Activated effector memory CD4-positive, alpha-beta T cell treated with Interleukin-2 at 50 U/mL for 16 hours (primary cell): ENCODE results near the gene TOM1.

Source experiments
- DNase-seq: peaks from one replicate; pipeline ENCODE4 v3.0.0-alpha.2; 2020

TOM1 gene

DNA sequence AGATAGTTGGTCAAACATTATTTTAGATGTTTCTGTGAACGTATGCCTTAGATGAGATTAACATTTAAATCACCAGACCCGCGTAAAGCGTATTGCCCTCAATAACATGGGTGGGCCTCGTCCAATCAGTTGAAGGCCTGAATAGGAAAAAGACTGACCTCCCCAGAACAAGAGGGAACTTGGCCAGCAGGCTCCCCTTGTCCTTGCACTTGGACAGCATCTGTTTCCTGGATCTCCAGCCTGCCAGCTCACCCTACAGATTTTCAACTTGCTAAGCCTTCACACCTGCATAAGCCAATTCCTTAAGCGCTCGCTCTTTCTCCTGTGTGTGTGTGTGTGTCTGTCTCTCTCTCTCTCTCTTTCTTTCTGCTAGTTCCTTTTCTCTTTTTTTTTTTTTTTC, 8.2 kb downstream of the TOM1 start:
- DNase-seq, result no peak

- DNase-seq, result no peak
These were observed 8.9 kb downstream of the TOM1 start for GRCh38 chr22:35308480-35309021.

DNA sequence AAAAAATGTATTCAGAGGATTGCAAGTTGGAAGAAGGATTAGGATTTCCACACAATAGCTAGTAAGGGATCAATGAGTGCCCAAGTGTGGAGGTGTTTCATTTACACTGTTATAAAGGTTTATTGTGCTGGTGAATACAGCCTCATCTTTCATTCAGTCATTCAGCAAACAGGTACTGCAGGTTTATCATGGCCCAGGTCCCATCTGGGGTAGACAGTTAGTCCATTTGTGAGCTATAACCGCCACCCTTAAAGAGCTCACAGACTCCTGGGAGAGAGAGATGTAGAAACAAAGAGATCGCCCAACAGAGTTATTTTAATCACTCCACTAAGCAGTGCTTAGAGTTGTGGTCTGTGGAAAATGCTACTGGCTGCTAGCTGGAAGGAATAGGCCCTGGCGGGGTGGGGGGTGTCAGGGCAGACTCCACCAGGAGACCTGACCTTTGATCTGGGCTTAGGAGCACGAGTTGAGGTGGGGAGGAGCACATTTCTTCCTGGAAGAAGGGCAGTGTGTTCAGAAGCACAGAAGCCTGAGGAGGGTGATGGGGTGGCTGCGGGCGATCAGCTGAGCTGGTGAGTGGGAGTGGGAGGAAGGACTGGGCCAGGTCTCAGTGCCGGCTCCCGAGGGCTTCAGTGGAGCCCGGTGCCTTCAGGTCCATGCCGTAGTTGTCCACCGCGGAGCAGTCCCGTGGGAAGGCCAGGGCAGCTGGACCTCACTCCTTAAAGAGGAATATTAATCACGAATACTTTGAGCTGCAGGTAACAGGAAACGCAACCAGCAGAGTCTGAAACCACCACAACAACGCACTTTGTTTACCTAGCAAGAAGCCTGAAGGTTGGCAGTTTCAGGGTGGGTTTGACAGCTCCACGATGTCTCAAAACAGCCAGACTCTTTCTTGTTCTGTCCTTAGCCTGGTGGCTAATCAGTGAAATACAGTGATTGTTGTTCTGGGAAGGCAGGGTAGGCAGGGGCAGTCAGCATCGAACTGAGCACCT, 11.2 kb downstream of the TOM1 start:
- no peak for DNase-seq

DNA sequence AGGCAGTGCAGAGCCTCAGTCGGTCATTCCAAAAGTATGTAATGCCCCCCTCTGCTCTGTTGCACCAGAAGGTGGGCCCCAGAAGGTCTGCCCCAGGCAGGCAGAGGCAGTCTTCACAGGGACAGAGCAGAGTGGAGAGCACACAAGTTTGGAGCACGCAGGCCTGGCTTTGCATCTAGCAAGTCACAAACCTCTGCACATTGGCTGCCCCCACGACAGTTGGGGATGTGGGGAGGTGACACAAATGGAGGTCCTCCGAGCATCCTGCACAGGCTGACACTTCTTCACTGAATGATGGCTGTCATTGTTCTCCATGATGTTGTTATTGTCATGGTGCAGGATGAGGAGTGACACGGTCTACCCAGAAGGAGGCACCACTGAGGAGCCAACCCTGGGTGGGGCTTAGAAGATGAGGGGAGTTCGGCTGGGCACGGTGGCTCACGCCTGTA, 11.9 kb downstream of the TOM1 start:
- DNase-seq, result no peak

GRCh38 chr22:35312198-35313059, 12.7 kb downstream of the TOM1 start:
- DNase-seq, result no peak

DNA sequence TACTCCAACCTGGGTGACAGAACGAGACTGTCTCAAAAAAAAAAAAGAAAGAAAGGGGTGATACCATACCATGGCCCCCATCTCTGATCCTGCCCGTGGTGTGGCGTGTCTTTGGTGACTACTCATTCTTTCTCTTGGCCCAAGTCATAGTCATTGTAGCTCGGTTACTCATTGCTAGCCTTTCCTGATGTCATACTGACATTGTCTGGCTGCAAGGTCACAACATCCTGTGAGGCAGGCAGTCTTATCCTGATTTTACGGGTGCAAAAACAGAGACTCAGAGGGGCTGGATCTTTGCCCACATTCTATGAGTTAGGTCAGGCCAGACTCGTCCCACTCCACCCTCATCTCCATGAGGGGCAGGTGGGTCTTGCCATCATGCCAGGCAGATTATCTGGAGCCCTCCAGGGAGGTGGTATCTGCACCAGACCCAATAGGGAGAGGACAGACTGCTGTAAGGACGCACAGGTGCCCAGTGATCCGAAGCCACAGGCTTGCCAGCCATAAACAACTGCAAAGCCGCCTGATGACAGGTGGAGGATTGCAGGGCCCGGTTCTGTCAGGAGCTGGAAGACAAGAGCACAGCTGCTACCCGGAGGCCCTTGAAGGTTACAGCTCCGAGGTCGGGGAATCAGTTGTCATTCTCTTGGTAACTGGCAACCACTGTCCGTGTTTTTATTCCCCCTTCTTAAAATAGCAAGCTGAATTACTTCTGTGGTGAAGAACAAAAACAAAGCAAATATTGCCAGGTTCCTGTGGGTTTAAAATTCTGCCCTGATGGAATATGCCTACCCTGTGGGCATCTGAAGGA, 13.8 kb downstream of the TOM1 start:
- no peak for DNase-seq

DNA sequence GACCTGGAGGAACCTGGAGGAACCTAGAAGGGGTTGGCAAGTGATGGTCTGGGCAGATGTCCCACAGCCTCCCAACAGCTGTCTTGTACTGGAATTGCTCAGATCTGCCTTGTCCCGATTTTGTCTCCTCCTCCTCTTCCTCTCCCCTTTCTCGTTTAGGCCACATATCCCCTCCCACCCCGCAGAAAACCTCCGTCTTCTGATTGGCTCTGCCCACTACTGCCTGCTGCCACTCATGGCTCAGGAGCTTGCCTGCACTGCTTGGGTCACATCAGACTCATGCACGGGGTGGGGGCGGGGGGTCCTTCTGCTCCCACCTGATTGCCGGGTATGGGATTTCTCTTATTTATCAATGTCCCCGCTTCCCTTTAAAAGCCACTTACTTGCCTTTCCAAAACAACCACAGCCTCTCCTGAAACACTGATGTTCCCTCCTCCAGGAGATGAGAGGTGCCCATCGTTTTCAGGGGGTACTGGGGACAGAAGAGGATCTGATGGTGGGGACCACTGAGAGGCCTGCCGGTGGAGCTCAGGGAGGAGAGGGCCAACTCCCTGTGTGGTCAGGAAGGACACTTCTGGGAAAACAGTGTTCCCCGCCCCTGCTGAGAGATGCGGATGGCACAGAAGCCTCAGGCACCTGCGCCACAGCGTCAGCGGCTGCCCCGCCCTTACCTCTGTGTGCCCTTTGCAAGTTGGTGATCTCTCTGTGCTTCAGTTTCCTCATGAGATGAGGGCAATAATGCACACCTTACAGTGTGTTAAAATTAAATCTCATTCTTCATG, 14.7 kb downstream of the TOM1 start:
- DNase-seq, result no peak

DNA sequence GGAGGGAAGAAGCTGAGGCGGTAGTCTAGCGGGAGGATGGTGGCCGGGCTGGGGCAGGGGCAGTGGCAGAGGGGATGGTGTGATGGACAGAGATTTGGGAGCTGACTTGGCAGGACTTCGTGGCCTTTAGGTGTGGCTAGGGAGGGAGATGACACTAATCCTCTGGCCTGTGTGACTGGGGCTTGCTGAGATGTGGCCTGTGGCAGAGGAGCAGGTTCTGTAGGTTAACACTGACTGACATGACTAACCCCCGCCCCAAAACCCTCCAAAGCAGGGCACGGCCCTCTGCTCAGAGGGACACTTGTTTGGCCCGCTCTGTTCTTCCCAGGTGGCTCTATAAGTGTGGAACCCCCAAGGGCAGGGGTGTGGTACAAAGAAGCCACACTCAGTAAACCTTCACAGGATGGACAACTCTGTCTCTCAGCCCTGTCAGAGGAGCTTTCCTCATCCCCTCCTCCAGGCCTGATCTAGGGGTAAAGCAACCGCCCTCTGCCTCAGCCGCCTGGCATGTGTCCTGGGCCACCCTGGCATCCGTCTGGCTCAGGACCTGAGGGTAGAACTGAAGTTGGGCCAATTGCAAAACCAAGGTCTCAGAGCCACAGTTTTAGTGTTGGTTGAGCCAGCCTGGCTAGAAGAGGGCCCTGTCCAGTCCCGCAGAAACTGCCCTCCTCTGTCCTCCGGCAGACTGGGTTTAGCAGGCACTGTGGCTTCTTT, 15.6 kb downstream of the TOM1 start:
- no peak for DNase-seq

DNA sequence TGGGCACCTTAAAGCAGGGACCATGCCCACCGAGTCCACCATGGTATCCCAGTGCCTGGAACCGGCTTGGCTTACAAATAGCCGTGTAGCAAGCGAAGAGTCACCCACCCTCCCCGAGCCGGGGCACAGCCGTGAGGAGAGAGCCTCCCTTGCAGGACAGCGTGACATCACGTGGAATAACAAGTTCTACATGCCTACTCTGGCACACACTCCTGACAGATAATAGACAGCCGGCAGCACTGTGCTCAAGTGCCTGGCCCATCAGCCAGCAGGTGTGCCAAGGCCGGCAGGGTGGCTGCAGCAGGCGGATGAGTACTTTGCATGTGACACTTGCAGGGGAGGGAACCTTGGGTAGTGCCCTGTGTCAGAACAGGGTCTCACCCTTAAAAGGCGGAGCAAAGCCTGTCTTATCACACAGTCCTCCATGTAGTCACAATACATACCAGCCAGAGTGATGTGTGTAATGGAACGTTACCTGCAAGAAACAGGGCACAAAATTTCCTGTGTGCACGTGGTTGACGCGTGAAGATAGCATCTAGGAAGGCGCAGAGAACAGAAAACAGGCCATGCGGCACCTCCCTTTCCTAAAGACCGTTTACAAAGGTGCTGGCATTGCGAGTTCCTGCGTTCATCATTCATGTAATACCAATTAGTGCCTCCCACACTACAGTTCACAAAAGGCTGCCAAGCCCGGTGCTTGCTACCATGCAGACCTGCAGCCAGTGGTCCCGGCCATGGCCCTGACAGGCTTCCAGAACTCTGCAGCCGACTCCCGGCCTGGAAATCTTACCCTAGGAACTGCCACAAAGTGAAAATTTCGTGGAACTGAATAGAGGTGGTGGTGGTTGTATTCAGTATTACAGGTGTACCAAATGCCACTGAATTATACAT, 16.4 kb downstream of the TOM1 start:
- no peak for DNase-seq

DNA sequence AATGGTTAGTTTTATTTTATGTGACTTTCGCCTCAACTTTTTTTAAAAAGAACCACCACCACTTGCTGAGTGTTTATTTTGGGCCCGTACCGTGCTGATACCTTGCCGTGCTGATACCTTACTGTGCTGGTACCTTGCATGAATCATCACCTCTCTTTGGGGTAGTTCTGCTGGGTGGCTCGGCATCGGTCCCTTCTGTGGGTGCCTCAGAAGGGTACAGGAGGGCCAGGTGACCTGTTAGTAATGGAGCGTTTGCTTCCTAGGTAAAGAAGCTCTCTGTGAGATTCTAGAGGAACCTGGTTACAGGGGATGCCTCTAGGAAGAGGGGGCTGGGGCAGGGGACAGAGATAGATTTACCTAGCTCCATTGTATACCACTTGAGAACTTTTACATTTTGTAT, 17.1 kb downstream of the TOM1 start:
- no peak for DNase-seq

DNA sequence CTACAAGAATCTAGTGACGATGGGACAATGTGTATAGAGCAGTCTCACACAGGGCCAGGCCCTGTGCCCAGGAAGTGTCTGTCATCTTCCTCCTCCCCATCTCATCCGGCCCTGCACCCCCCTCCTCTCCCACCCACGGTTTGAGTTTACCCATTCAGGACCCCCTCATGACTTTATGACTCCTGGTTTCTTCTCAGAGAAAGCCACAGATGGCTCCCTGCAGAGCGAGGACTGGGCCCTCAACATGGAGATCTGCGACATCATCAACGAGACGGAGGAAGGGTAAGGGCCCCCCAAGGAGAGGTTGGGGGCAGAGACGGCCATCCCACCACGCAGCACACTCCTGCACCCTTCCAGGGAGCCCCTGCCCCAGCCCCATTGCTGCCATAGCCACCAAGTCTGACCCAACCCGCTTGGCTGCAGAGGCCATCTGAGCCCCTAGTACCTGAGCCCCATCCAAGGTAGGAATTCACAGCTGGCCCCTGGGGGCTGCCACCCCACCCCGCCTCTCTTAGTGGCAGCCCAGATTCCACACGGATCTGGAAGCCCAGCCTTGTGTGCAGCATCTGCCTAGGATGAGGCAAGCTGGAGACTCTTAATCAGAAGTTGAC, 18.1 kb downstream of the TOM1 start:
- no peak for DNase-seq

DNA sequence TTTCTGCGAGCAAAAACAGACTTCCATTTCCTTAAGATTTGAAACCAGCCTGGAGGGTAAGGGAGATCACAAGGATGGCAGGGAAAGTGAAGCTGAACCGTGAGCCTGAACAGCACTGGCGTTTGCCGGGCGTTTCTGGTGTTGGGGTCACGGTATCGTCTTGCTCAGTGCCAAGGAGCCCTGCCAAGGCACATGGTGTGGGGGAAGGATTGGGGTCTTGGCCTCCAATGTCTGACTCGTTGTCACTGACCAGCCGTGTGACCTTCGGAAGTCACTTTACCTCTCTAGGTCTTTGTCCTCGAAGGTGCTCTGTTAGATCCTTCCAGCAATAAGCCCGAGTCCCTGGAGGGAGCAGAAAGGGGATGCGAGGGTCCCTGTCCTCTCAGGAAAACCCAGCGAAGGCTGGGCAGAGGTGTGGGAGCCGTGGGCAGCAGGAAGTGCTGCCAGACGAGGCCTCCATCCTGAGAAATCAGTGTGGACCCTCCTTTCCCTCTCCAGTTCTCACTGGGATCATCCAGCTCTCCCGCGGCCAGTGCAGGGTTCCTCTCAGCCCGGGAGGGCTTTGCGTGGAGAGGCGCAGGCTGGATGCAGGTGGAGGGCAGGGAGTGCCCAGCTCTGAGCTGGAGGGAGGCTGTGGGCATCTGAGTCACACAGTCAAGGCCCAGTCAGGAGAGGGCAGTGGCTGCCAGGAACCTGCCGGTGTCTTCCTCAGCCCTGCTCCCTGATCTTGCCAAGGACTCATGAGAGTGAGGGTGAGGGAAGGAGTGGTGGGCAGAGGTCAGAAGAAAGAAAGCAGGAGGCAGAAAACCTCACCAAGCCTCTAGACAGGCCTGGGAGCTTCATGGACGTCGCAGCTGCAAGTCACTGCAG, 18.9 kb downstream of the TOM1 start:
- DNase-seq, result no peak

GRCh38 chr22:35319244-35319985, 19.7 kb downstream of the TOM1 start:
- no peak for DNase-seq

DNA sequence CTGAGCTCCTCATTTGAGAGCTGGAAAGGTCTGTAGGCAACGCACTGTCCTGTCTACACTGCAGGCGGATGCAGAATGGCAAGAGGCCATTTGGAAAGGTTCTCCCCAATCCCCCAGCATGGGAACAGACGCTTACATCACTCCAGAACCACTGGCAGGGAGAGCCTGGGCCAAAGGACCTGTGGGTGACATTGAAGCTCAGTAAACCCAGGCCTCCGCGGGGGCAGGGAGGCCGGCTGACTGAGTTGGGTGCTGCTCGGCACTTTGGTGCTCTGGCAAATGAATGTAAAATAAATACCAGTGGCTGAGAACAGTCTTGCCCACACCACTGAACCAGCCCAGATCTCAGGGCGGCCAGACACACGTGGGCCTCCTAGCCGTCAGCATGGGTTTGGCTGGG, 22.4 kb downstream of the TOM1 start:
- no peak for DNase-seq

- DNase-seq, result no peak
These were observed 23.2 kb downstream of the TOM1 start for GRCh38 chr22:35322893-35323292.

DNA sequence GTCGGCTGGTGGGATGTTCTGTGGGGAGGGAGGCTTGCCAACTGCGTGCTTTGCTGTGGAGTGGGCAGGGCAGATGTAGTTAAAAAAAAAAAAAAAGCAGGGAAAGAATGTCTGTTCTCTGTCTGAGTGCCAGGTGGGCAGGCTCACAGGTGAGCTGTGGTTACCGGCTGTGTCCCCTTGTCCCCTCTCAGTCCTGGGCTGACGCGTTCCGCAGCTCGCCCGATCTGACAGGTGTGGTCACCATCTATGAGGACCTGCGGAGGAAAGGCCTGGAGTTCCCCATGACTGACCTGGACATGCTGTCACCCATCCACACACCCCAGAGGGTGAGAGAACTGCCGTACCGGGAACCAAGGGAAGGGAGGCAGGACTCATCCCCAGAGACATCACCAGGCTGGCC, 23.6 kb downstream of the TOM1 start:
- DNase-seq, result no peak

DNA sequence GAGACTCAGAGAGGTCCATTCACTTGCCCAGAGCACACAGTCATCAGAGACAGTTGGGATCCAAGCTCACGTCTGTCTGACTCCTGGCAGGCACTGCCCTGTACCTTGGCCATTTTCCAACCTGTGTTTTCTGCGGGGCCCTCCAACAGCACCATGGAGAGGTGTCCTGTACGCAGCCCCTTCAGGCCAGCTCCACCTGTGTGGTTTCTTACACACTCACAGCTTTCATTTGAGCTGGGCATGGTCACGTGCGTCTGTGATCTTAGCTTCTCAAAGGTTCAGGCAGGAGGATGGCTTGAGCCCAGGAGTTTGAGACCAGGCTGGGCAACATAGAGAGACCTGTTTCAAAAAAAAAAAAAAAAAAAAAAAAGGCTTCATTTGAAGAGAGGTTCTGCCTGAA, 24.4 kb downstream of the TOM1 start:
- DNase-seq, result no peak

GRCh38 chr22:35324762-35325161, 25.1 kb downstream of the TOM1 start:
- no peak for DNase-seq
